Keratinocyte (primary cell): ENCODE measurements around the gene NCK1. TPM values are rescaled to one million over a fixed set of nuclear protein-coding genes. Genes with fewer than 3 reads are reported as not detected.

Experiments
- DNase-seq: peaks from one replicate; pipeline ENCODE4 v3.0.0-alpha.2; 2011; ENCODE audit warnings: low read depth, missing footprints, low spot score
- FAIRE-seq: peaks from 2 replicates; lab custom pipeline; 2011; peaks lifted over from hg19 to GRCh38; lab: Jason Lieb, UNC
- H2AFZ ChIP-seq: 2 replicates; pipeline ENCODE4 v1.6.0; 2012; ENCODE audit warnings: low read length, control low read depth, inconsistent platforms; ENCODE audit not compliant: control insufficient read depth
- H3K27ac ChIP-seq: 2 replicates; pipeline ENCODE4 v1.5.1; 2011; ENCODE audit warnings: low read length; ENCODE audit not compliant: control insufficient read depth, insufficient read depth
- H3K27me3 ChIP-seq: 3 replicates; pipeline ENCODE4 v1.6.0; 2011; ENCODE audit warnings: low read length; ENCODE audit not compliant: control insufficient read depth, insufficient read depth; ENCODE audit errors: extremely low read depth
- H3K36me3 ChIP-seq, 2 experiments: 2 replicates in 1 of 2; 3 replicates in 1 of 2; pipeline ENCODE4 v1.5.1; 2011; ENCODE audit warnings: low read length in 2 of 2, mild to moderate bottlenecking in 1 of 2; ENCODE audit not compliant: control insufficient read depth in 2 of 2, insufficient read depth in 2 of 2; ENCODE audit errors: extremely low read depth in 1 of 2
- H3K4me1 ChIP-seq: 3 replicates; pipeline ENCODE4 v1.5.1; 2011; ENCODE audit warnings: low read length; ENCODE audit not compliant: control insufficient read depth, insufficient read depth; ENCODE audit errors: extremely low read depth
- H3K4me2 ChIP-seq: 3 replicates; pipeline ENCODE4 v1.6.0; 2011; ENCODE audit warnings: low read depth, low read length; ENCODE audit not compliant: control insufficient read depth, insufficient read depth; ENCODE audit errors: extremely low read depth
- H3K4me3 ChIP-seq, 3 experiments: fragments of 200-600 bp in 1 of 3; sonication (generic) in 1 of 3; 2 replicates in 2 of 3; 3 replicates in 1 of 3; pipeline ENCODE4 v1.5.1; 2011 to 2016; ENCODE audit warnings: low read length in 3 of 3, mild to moderate bottlenecking in 3 of 3, control low read depth in 2 of 3, inconsistent platforms in 1 of 3, low read depth in 1 of 3, mixed read lengths in 1 of 3, mixed run types in 1 of 3, moderate library complexity in 1 of 3; ENCODE audit not compliant: control insufficient read depth in 2 of 3, insufficient read depth in 2 of 3; ENCODE audit errors: extremely low read depth in 1 of 3
- H3K79me2 ChIP-seq: 2 replicates; pipeline ENCODE4 v1.6.0; 2012; ENCODE audit warnings: low read length; ENCODE audit not compliant: control insufficient read depth, insufficient read depth
- H3K9ac ChIP-seq: 3 replicates; pipeline ENCODE4 v1.6.0; 2011; ENCODE audit warnings: low read length; ENCODE audit not compliant: control insufficient read depth, insufficient read depth; ENCODE audit errors: extremely low read depth
- H3K9me1 ChIP-seq: 3 replicates; pipeline ENCODE4 v1.6.0; 2011; ENCODE audit warnings: low read length; ENCODE audit not compliant: control insufficient read depth, insufficient read depth; ENCODE audit errors: extremely low read depth
- H3K9me3 ChIP-seq: 2 replicates; pipeline ENCODE4 v1.5.1; 2012; ENCODE audit warnings: low read depth, low read length; ENCODE audit not compliant: control insufficient read depth
- H4K20me1 ChIP-seq: 3 replicates; pipeline ENCODE4 v1.6.0; 2011; ENCODE audit warnings: low read length; ENCODE audit not compliant: control insufficient read depth, insufficient read depth; ENCODE audit errors: extremely low read depth
- CTCF ChIP-seq, 3 experiments: IDR thresholded peaks in 1 of 3; conservative IDR thresholded peaks in 1 of 3; optimal IDR thresholded peaks in 1 of 3; 2 replicates in 2 of 3; 3 replicates in 1 of 3; pipeline versions ENCODE3 to v1.5.1; 2011; ENCODE audit warnings: low read length in 3 of 3, mild to moderate bottlenecking in 3 of 3, moderate library complexity in 2 of 3, control low read depth in 1 of 3, inconsistent platforms in 1 of 3; ENCODE audit not compliant: insufficient read depth in 2 of 3; ENCODE audit errors: extremely low read depth in 1 of 3
- EZH2 ChIP-seq: IDR thresholded peaks from one replicate; pipeline ENCODE4 v1.6.1; 2012; ENCODE audit warnings: inconsistent platforms, mild to moderate bottlenecking, low read length, moderate library complexity
- dilution Hi-C: fragments of 300-500 bp; cut with MboI; formaldehyde crosslinking; loops from one replicate; pipeline ENCODE4 v1.7.0; 2020; ENCODE audit warnings: low sequenced_read_pairs; ENCODE audit not compliant: extremely low pct_ligation_motif_present
- polyA plus RNA-seq, 5 experiments: library from polyadenylated mRNA; depleted of rRNA in 3 of 5; stranded (reverse) in 3 of 5; stranded (forward) in 1 of 5; unstranded in 1 of 5; fragments of >200 nt; gene quantifications; 1 replicate in 1 of 5; 2 replicates in 3 of 5; 3 replicates in 1 of 5; pipeline versions ENCODE4 v1.2.1 to v1.2.3, GENCODE V29; 2011 to 2012; ENCODE audit warnings: missing spikeins in 2 of 5, low read depth in 1 of 5, low replicate concordance in 1 of 5

The NCK1 gene
- polyA plus RNA-seq, 1 donor (not counting 4 experiments of a cell fraction or from before 2014, with no cell fraction given): 57.9 TPM

GRCh38 chr3:136840252-136840651, 21.8 kb upstream of the NCK1 start:
- Histone ChIP-seq H3K36me3 (no peaks in the 10 kb centered on the region), H3K79me2 (no peaks in the 10 kb centered on the region), H3K4me1 (peaks cover 10% of the 10 kb centered on the region), H3K4me3 (no peak overlapping the region), H3K9me1 (no peaks in the 10 kb centered on the region), H3K9me3 (no peaks in the 10 kb centered on the region), H3K27me3 (no peaks in the 10 kb centered on the region), H2AFZ (no peak overlapping the region), H3K9ac (no peak overlapping the region), H4K20me1 (no peaks in the 10 kb centered on the region), H3K4me2 (no peak overlapping the region), H3K27ac (no peak overlapping the region)
- DNase-seq: no peak
- FAIRE-seq: no peak
- dilution Hi-C loops: no loop called here
- TF ChIP-seq EZH2 (no peak), CTCF (optimal IDR thresholded peaks at IDR 0.05 in 1 of 3, IDR thresholded peaks at IDR 0.05 in 1 of 3, conservative IDR thresholded peaks at IDR 0.05 in 1 of 3; ENCODE audit: extremely low read depth in 1 of 3, insufficient read depth in 2 of 3, low read length in 3 of 3) (no peak)

DNA sequence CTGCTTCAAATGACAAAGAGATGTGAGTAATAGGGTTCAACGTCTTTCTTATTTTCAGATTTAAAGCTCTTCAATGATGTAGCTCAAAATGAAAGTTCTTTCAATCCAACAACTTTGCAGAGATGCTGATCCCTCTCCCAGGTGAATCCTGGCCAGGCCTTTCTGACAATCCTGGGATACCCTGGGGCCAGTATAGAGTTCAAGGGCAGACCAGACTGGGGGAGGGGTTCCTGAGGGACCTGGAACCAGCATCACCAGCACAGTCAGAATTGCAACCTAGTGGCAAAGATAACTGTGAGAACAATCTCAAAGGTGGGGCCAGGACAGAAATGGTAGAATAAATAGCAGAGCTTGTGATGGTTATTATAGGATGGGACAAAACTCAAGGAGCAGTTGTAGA, 19.7 kb upstream of the NCK1 start:
- dilution Hi-C loops: no loop called here
- peaks cover 10% of the 10 kb centered on the region for H3K4me1 ChIP-seq
- H4K20me1 ChIP-seq: no peaks in the 10 kb centered on the region
- peaks cover 0 to 2% of the 10 kb centered on the region in 2 experiments for H3K36me3 ChIP-seq
- H3K4me2 ChIP-seq: no peak overlapping the region
- H3K9ac ChIP-seq: no peak overlapping the region
- H3K9me1 ChIP-seq: no peaks in the 10 kb centered on the region
- H3K27ac ChIP-seq: no peak overlapping the region
- no peak overlapping the region for H3K4me3 ChIP-seq
- no peak for DNase-seq
- no peak for TF ChIP-seq CTCF (optimal IDR thresholded peaks at IDR 0.05 in 1 of 3, IDR thresholded peaks at IDR 0.05 in 1 of 3, conservative IDR thresholded peaks at IDR 0.05 in 1 of 3; ENCODE audit: extremely low read depth in 1 of 3, insufficient read depth in 2 of 3, low read length in 3 of 3)
- TF ChIP-seq EZH2: no peak
- no peak overlapping the region for H2AFZ ChIP-seq
- no peaks in the 10 kb centered on the region for H3K9me3 ChIP-seq
- H3K27me3 ChIP-seq: no peaks in the 10 kb centered on the region
- H3K79me2 ChIP-seq: no peaks in the 10 kb centered on the region
- no peak for FAIRE-seq
